H1 (cell line): ENCODE results near the gene MYO9B. TPM values are rescaled to one million over a fixed set of nuclear protein-coding genes. Genes with fewer than 3 reads are reported as not detected.

ENCODE experiments used
- CTCF ChIA-PET: fragments of 300-600 bp; sonication (Branson Sonifier 250); formaldehyde crosslinking; loops from one replicate; lab custom pipeline; 2021; ENCODE audit not compliant: partially characterized antibody; lab: Charles Lee
- POLR2A ChIA-PET: fragments of 300-600 bp; sonication (Branson Sonifier 250); formaldehyde crosslinking; loops from one replicate; lab custom pipeline; 2021; ENCODE audit warnings: inconsistent platforms; ENCODE audit not compliant: partially characterized antibody; lab: Charles Lee
- DNase-seq, 2 experiments: peaks; one replicate each; pipeline versions ENCODE4 v3.0.0 to v3.0.0-alpha.2; 2010 to 2022; ENCODE audit warnings: low spot score in 2 of 2, low read depth in 1 of 2, mixed read lengths in 1 of 2
- FAIRE-seq: peaks from 2 replicates; lab custom pipeline; 2011; peaks lifted over from hg19 to GRCh38; lab: Jason Lieb, UNC
- H2AFZ ChIP-seq: 2 replicates; pipeline ENCODE4 v1.8.1; 2012; ENCODE audit warnings: low read length, inconsistent platforms
- H2AK5ac ChIP-seq: 2 replicates; pipeline ENCODE4 v1.6.1; 2013; ENCODE audit warnings: low read depth, low read length
- H2BK120ac ChIP-seq: replicated peaks from 2 replicates; pipeline ENCODE3; 2013; ENCODE audit warnings: low read depth, low read length, inconsistent platforms
- H2BK12ac ChIP-seq: 2 replicates; pipeline ENCODE4 v1.6.1; 2013; ENCODE audit warnings: low read depth, low read length
- H2BK15ac ChIP-seq: 2 replicates; pipeline ENCODE4 v1.6.1; 2013; ENCODE audit warnings: low read length
- H2BK20ac ChIP-seq: 2 replicates; pipeline ENCODE4 v1.6.1; 2013; ENCODE audit warnings: low read length
- H2BK5ac ChIP-seq: 2 replicates; pipeline ENCODE4 v1.6.1; 2013; ENCODE audit warnings: low read depth, low read length
- H3K14ac ChIP-seq: 2 replicates; pipeline ENCODE4 v1.6.1; 2013; ENCODE audit warnings: inconsistent platforms; ENCODE audit not compliant: insufficient read length
- H3K18ac ChIP-seq: 2 replicates; pipeline ENCODE4 v1.6.1; 2013; ENCODE audit warnings: low read length; ENCODE audit errors: extremely low read depth
- H3K23ac ChIP-seq: 2 replicates; pipeline ENCODE4 v1.6.1; 2013; ENCODE audit warnings: inconsistent platforms; ENCODE audit not compliant: insufficient read length
- H3K23me2 ChIP-seq: 2 replicates; pipeline ENCODE4 v1.6.1; 2013; ENCODE audit warnings: low read depth, low read length
- H3K27ac ChIP-seq: 2 replicates; pipeline ENCODE4 v1.6.1; 2011; ENCODE audit warnings: low read depth, low read length, inconsistent platforms
- H3K27me3 ChIP-seq, 4 experiments: replicated peaks in 1 of 4; 1 replicate in 1 of 4; 2 replicates in 3 of 4; pipeline versions ENCODE4 v1.6.1 to v1.8.1; 2011 to 2013; ENCODE audit warnings: low read length in 3 of 4, mild to moderate bottlenecking in 3 of 4, inconsistent platforms in 2 of 4, mixed read lengths in 2 of 4, moderate library complexity in 1 of 4; ENCODE audit not compliant: control insufficient read depth in 3 of 4, insufficient read depth in 3 of 4; ENCODE audit errors: extremely low read depth in 1 of 4
- H3K36me3 ChIP-seq, 4 experiments: 2 replicates each; pipeline versions ENCODE4 v1.6.1 to v1.8.1; 2011 to 2013; ENCODE audit warnings: mild to moderate bottlenecking in 4 of 4, low read length in 3 of 4, moderate library complexity in 2 of 4, control low read depth in 1 of 4, inconsistent platforms in 1 of 4; ENCODE audit not compliant: insufficient read depth in 4 of 4, control insufficient read depth in 2 of 4
- H3K4ac ChIP-seq: replicated peaks from 2 replicates; pipeline ENCODE3; 2013; ENCODE audit warnings: low read length, low read depth, mixed read lengths, inconsistent platforms; ENCODE audit not compliant: insufficient read length
- H3K4me1 ChIP-seq, 4 experiments: replicated peaks in 1 of 4; 1 replicate in 1 of 4; 2 replicates in 3 of 4; pipeline versions ENCODE4 v1.6.1 to v1.8.1; 2011 to 2013; ENCODE audit warnings: low read length in 3 of 4, inconsistent platforms in 2 of 4, mixed read lengths in 1 of 4; ENCODE audit not compliant: insufficient read depth in 4 of 4, control insufficient read depth in 3 of 4
- H3K4me2 ChIP-seq, 2 experiments: 2 replicates each; pipeline versions ENCODE4 v1.6.1 to v1.8.1; 2011 to 2013; ENCODE audit warnings: low read depth in 2 of 2, low read length in 2 of 2, control low read depth in 1 of 2, inconsistent platforms in 1 of 2, mild to moderate bottlenecking in 1 of 2; ENCODE audit not compliant: insufficient read depth in 1 of 2
- H3K4me3 ChIP-seq, 4 experiments: fragments of 200-600, 300-600 bp in 1 of 4; sonication (generic), shearing (Covaris generic), sonication (Bioruptor Twin) in 1 of 4; 2 replicates each; pipeline versions ENCODE4 v1.5.1 to v1.8.1; 2011 to 2016; ENCODE audit warnings: low read length in 4 of 4, low read depth in 3 of 4, control low read depth in 2 of 4, inconsistent platforms in 2 of 4, mild to moderate bottlenecking in 2 of 4, mixed read lengths in 1 of 4, moderate library complexity in 1 of 4; ENCODE audit not compliant: insufficient read depth in 2 of 4; ENCODE audit errors: extremely low read depth in 1 of 4
- H3K56ac ChIP-seq: replicated peaks from 2 replicates; pipeline ENCODE3; 2013; ENCODE audit warnings: low read depth, mild to moderate bottlenecking, mixed read lengths, low read length, inconsistent platforms; ENCODE audit not compliant: insufficient read length
- H3K79me1 ChIP-seq: 2 replicates; pipeline ENCODE4 v1.6.1; 2013; ENCODE audit warnings: low read depth, low read length, control low read depth
- H3K79me2 ChIP-seq, 2 experiments: 2 replicates each; pipeline versions ENCODE4 v1.6.1 to v1.8.1; 2012 to 2013; ENCODE audit warnings: low read length in 2 of 2, mild to moderate bottlenecking in 2 of 2, inconsistent platforms in 1 of 2; ENCODE audit not compliant: insufficient read depth in 2 of 2, control insufficient read depth in 1 of 2
- H3K9ac ChIP-seq, 4 experiments: replicated peaks in 1 of 4; 1 replicate in 1 of 4; 2 replicates in 3 of 4; pipeline versions ENCODE4 v1.6.1 to v1.8.1; 2011 to 2013; ENCODE audit warnings: low read depth in 3 of 4, low read length in 3 of 4, control low read depth in 2 of 4, mild to moderate bottlenecking in 2 of 4, moderate library complexity in 2 of 4, inconsistent platforms in 1 of 4; ENCODE audit errors: extremely low read depth in 1 of 4
- H3K9me3 ChIP-seq, 2 experiments: 2 replicates each; pipeline versions ENCODE4 v1.6.1 to v1.8.1; 2012 to 2013; ENCODE audit warnings: mild to moderate bottlenecking in 2 of 2, moderate library complexity in 2 of 2, control low read depth in 1 of 2, inconsistent platforms in 1 of 2, low read depth in 1 of 2, low read length in 1 of 2, mixed read lengths in 1 of 2; ENCODE audit not compliant: insufficient read depth in 2 of 2
- H4K20me1 ChIP-seq, 2 experiments: replicated peaks in 1 of 2; 2 replicates each; pipeline versions ENCODE3 to v1.8.1; 2011 to 2013; ENCODE audit warnings: inconsistent platforms in 2 of 2, low read length in 2 of 2, mild to moderate bottlenecking in 1 of 2; ENCODE audit not compliant: insufficient read depth in 2 of 2, control insufficient read depth in 1 of 2
- H4K5ac ChIP-seq: 2 replicates; pipeline ENCODE4 v1.6.1; 2013; ENCODE audit warnings: low read length, low read depth, mixed read lengths, inconsistent platforms; ENCODE audit not compliant: insufficient read length
- H4K8ac ChIP-seq: 2 replicates; pipeline ENCODE4 v1.8.0; 2013; ENCODE audit warnings: mild to moderate bottlenecking, moderate library complexity, low read length, inconsistent platforms; ENCODE audit not compliant: insufficient read depth; ENCODE audit errors: extremely low read depth
- H4K91ac ChIP-seq: replicated peaks from 2 replicates; pipeline ENCODE3; 2013; ENCODE audit warnings: low read length, mixed read lengths, inconsistent platforms; ENCODE audit not compliant: insufficient read length
- CTBP2 ChIP-seq: IDR thresholded peaks from 2 replicates; pipeline ENCODE4 v1.7.0; 2011; ENCODE audit warnings: borderline replicate concordance, mild to moderate bottlenecking, moderate library complexity, mixed read lengths, low read length; ENCODE audit not compliant: insufficient read depth, insufficient read length
- FOSL1 ChIP-seq: IDR thresholded peaks from 2 replicates; pipeline ENCODE4 v1.6.1; 2011; ENCODE audit warnings: mild to moderate bottlenecking, low read depth, low read length, moderate library complexity; ENCODE audit not compliant: insufficient read depth
- HDAC2 ChIP-seq, 2 experiments: fragments of 300-600 bp in 1 of 2; sonication (generic) in 1 of 2; IDR thresholded peaks; 2 replicates each; pipeline ENCODE4 v1.6.1; 2011 to 2012; ENCODE audit warnings: low read depth in 2 of 2, low read length in 2 of 2, mild to moderate bottlenecking in 2 of 2, moderate library complexity in 2 of 2, borderline replicate concordance in 1 of 2, inconsistent platforms in 1 of 2
- JUN ChIP-seq: IDR thresholded peaks from 2 replicates; pipeline ENCODE4 v1.6.1; 2011; ENCODE audit warnings: low read depth, mild to moderate bottlenecking, improper control_type of control experiment, low read length
- KDM4A ChIP-seq: IDR thresholded peaks from one replicate; pipeline ENCODE4 v1.7.1; 2012; ENCODE audit warnings: low read depth, mild to moderate bottlenecking, moderate library complexity, low read length, inconsistent platforms; ENCODE audit not compliant: severe bottlenecking
- POLR2A ChIP-seq, 2 experiments: IDR thresholded peaks; 1 replicate in 1 of 2; 2 replicates in 1 of 2; pipeline ENCODE4 v1.6.1; 2011; ENCODE audit warnings: low read depth in 2 of 2, low read length in 2 of 2, mild to moderate bottlenecking in 2 of 2; ENCODE audit errors: control extremely low read depth in 1 of 2
- RAD21 ChIP-seq, 2 experiments: IDR thresholded peaks in 1 of 2; conservative IDR thresholded peaks in 1 of 2; 2 replicates each; pipeline ENCODE4 v1.6.1; 2011; ENCODE audit warnings: low read depth in 2 of 2, low read length in 2 of 2, improper control_type of control experiment in 1 of 2, inconsistent platforms in 1 of 2, mild to moderate bottlenecking in 1 of 2, moderate library complexity in 1 of 2
- WGBS, 2 experiments: shearing (Covaris generic) in 1 of 2; methylation state at CpG; one replicate each; pipeline versions ENCODE4 v1.1.6 to v1.1.7; 2013 to 2015; ENCODE audit warnings: low lambda C conversion rate in 2 of 2, mixed read lengths in 2 of 2, inconsistent platforms in 1 of 2, low coverage in 1 of 2, missing lambda C conversion rate in 1 of 2; ENCODE audit not compliant: insufficient replicate concordance in 2 of 2, insufficient coverage in 1 of 2, insufficient read length in 1 of 2; ENCODE audit errors: extremely low coverage in 1 of 2, missing lambda C conversion rate in 1 of 2; 5-methylcytosine and 5-hydroxymethylcytosine counted together
- polyA plus RNA-seq, 7 experiments: library from polyadenylated mRNA; depleted of rRNA in 3 of 7; stranded (reverse) in 5 of 7; unstranded in 2 of 7; fragments of >200 nt in 5 of 7; fragments of 200-250 nt in 2 of 7; gene quantifications; 1 replicate in 5 of 7; 2 replicates in 1 of 7; 4 replicates in 1 of 7; pipeline versions ENCODE4 v1.2.1 to v1.2.3, GENCODE V29; 2011 to 2013; ENCODE audit warnings: missing spikeins in 2 of 7, mixed read lengths in 2 of 7
- total RNA-seq: library from RNA; stranded (reverse); fragmentation: NEBNext Ultra II Directional; extraction: Animal tissue kit (Norgen Biotek cat#: 25700); gene quantifications from 2 replicates; pipeline ENCODE4 v1.2.1, GENCODE V29; 2021
- TF ChIP-seq, protein P1 (sequence below): IDR thresholded peaks from 2 replicates; pipeline ENCODE4 v1.6.1; 2011; ENCODE audit warnings: low read depth, mild to moderate bottlenecking, low read length; ENCODE audit not compliant: insufficient read depth
- TF ChIP-seq, protein P2 (sequence below): IDR thresholded peaks from 2 replicates; pipeline ENCODE4 v1.6.1; 2012; ENCODE audit warnings: inconsistent platforms

Gene MYO9B
- total and polyA plus RNA-seq, 2 of the 8 experiments (the other 6 are each of a cell fraction or from before 2014, with no cell fraction given): 27.6 to 77.1 TPM

- ChIA-PET POLR2A (interaction anchor here (0.8 to 12.3 kb wide), 7 partner anchors 9 to 63 kb away, joined by 3 to 118 read pairs (median 6); partner anchors contain the start of genes ANKLE1, NR2F6, USE1 and USHBP1), CTCF (interaction anchor here (0.8 to 2.9 kb wide), 4 partner anchors 13 to 53 kb away, joined by 3 to 8 read pairs (median 4); partner anchors contain the start of gene ANKLE1)
- H3K9ac ChIP-seq: no peak overlapping the region
- no peaks in the 10 kb centered on the region for H3K27me3 ChIP-seq
- no peak overlapping the region for H2BK15ac ChIP-seq
- no peaks in the 10 kb centered on the region for H3K9me3 ChIP-seq
- peaks cover 1% of the 10 kb centered on the region; the same call in 1 of the 2 replicates for H3K23me2 ChIP-seq
- no peak overlapping the region for H2AFZ ChIP-seq
- no peak overlapping the region for H4K91ac ChIP-seq
- H2AK5ac ChIP-seq: no peak overlapping the region
- no peak overlapping the region for H3K18ac ChIP-seq
- H3K14ac ChIP-seq: no peak overlapping the region
- H2BK5ac ChIP-seq: no peak overlapping the region
- WGBS, 2 experiments: 100% methylated on average over 3 of the region's 3 CpGs; no CpG with 5 or more reads in 1 of the 2 experiments
- H3K27ac ChIP-seq: no peak overlapping the region; the same call in 1 of the 2 replicates
- no peak overlapping the region for H3K56ac ChIP-seq
- no peak overlapping the region for H3K23ac ChIP-seq
- peaks cover 4 to 34% (median 13%) of the 10 kb centered on the region in 4 experiments; a peak in 7 of 8 replicates for H3K36me3 ChIP-seq
- peaks cover 0 to 4% (median 4%) of the 10 kb centered on the region in 4 experiments; a peak in 6 of 7 replicates for H3K4me1 ChIP-seq
- DNase-seq (no peak), FAIRE-seq (no peak)
- H4K8ac ChIP-seq: no peak overlapping the region
- no peak overlapping the region for H3K4me3 ChIP-seq
- H2BK120ac ChIP-seq: no peak overlapping the region
- peaks cover 9 to 19% of the 10 kb centered on the region in 2 experiments for H4K20me1 ChIP-seq
- TF ChIP-seq FOSL1 (no peak), POLR2A (IDR thresholded peaks at IDR 0.05; ENCODE audit: control extremely low read depth in 1 of 2, low read depth in 2 of 2, low read length in 2 of 2) (no peak), HDAC2 (IDR thresholded peaks at IDR 0.05; ENCODE audit: borderline replicate concordance in 1 of 2, low read depth in 2 of 2, low read length in 2 of 2) (no peak), KDM4A (no peak), RAD21 (IDR thresholded peaks at IDR 0.05 in 1 of 2, conservative IDR thresholded peaks at IDR 0.05 in 1 of 2; ENCODE audit: low read depth in 2 of 2, low read length in 2 of 2) (no peak), JUN (no peak), CTBP2 (no peak)
- TF ChIP-seq, protein P1, sequence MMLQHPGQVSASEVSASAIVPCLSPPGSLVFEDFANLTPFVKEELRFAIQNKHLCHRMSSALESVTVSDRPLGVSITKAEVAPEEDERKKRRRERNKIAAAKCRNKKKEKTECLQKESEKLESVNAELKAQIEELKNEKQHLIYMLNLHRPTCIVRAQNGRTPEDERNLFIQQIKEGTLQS: no peak
- TF ChIP-seq, protein P2, sequence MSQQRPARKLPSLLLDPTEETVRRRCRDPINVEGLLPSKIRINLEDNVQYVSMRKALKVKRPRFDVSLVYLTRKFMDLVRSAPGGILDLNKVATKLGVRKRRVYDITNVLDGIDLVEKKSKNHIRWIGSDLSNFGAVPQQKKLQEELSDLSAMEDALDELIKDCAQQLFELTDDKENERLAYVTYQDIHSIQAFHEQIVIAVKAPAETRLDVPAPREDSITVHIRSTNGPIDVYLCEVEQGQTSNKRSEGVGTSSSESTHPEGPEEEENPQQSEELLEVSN: no peak
- H4K5ac ChIP-seq: no peak overlapping the region
- no peak overlapping the region for H2BK20ac ChIP-seq
- peaks cover 12% of the 10 kb centered on the region for H3K79me1 ChIP-seq
- H2BK12ac ChIP-seq: no peak overlapping the region
- no peak overlapping the region for H3K4me2 ChIP-seq
- H3K4ac ChIP-seq: no peak overlapping the region
- peaks cover under 1 to 29% of the 10 kb centered on the region in 2 experiments; a peak in 3 of 4 replicates for H3K79me2 ChIP-seq
Observed at GRCh38 chr19:17229890-17230289, 154.3 kb downstream of the MYO9B start.
